CD1c-positive myeloid dendritic cell (primary cell): ENCODE data around the gene GRIK1.
A peak's percentile ranks its signal among the peaks of the same experiment; 100 is the strongest.

Source experiments
- DNase-seq: peaks from one replicate; pipeline ENCODE4 v3.0.0-alpha.2; 2016; ENCODE audit errors: extremely low spot score

The GRIK1 gene

GRCh38 chr21:29914326-29914725, 25.5 kb downstream of the GRIK1 start:
- no peak for DNase-seq

- no peak for DNase-seq
Measured at GRCh38 chr21:29909571-29909970, 30.2 kb downstream of the GRIK1 start.

DNA sequence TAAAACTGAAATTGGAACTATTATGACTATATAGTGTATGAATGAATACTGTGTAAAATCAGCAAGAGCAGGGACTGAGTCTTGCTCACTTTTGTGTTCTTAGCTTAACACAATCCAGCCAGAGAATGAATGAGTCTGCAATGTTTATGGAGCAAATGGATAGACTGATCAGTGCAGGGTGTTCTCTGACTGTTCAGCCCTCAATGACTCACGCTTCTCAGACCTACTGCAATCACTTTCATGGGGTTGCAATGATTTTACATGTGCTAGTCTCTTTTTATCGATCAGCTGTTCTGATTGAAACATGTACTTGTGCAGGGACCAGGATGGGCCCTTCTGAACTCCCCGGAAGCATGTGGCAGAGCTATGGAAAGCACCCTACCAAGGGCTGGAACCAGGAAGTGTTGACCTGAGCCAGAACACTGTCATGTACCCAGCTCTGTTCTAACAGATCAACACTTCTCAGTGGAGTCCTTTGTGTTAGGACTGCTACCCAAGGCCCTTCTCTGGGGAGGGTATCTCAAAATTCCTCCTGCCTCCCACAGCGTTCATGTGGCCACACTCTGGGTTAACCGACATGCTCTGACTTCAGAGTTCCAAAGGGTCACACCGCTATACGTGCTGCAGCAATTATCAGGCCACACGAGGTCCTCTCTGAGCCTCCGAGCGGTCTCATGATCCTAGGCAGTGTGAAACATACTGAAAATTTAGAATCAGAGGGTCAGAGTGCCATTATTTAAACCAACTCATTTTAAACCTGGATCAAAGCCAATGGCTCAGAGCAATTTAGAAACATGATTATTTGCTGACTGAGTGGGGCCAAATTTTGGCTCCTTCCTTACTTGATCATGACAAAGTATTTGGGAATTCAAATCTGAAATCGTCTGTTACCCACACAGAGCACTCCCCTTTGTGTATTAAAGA, 35.2 kb downstream of the GRIK1 start:
- no peak for DNase-seq

DNA sequence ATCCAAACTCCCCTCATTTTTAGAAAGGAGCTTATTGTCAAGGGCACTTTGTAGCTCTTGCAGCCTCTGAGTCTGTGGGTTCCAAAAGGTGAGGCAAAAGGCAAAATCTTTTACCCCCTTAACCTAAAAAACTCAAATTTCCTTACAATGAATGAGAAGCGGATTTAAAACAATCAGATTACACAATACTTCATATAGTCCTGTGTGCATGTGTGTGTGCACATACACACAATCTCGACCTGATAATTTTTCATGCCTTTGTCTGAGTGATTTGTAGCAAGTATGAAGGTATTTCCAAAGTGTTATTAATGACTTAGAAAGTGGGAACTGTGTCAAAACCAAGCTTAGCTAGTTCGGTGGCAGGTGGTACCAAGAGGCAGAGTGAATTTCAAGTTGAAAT, 42.9 kb downstream of the GRIK1 start:
- DNase-seq, result no peak

GRCh38 chr21:29893687-29894086, 46.1 kb downstream of the GRIK1 start:
- DNase-seq, result no peak

- DNase-seq, result no peak
Measured at GRCh38 chr21:29892379-29892778, 47.4 kb downstream of the GRIK1 start.

DNA sequence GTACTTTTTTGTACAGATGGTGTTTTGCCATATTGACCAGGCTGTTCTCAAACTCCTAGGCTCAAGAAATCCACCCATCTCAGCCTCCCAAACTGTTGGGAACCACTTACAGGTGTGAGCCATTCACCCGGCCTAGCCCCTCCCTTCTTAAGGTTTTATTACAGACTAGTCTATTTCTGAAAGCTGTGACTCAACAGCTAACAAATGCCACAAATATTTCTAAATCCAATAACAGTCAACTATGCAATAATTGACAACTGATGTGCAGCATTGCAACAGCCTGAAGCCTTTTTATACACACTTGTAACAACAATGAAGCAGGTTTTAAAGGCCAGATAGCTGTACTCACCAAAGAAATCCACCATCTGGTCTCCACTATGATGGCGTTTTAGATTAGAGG, 51.4 kb downstream of the GRIK1 start:
- no peak for DNase-seq

DNA sequence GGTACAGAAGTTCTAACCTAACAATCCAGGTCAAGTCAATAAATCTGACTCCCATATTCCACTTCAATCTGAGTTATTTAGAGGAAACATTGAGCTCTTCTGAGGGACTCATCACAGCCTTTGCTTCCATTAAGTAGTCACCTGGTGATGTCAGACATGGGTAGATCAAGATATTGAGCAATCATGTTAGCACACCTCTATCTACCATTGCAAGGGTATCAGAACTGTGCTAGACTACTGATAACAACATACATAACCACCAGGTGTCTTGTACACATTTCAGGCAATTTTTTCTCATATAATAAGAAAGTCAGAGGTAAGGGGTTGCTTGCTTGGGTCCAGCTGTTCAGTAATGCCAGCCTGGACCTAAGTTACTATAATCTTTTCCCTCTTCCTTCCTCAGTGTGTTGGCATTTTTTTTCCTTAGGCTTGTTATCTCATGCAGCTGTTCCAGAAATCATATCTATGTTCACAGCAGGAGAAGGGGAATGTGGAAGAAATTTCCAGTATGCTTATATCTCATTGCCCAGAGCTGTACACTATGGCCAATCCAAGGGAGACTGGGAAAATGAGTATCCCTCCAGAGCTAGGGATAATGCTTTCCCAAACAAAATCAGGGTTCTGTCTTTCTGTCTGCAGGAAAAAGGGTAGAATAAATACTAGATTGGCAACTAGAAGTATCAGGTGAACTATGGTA, 52.3 kb downstream of the GRIK1 start:
- DNase-seq, result no peak

DNA sequence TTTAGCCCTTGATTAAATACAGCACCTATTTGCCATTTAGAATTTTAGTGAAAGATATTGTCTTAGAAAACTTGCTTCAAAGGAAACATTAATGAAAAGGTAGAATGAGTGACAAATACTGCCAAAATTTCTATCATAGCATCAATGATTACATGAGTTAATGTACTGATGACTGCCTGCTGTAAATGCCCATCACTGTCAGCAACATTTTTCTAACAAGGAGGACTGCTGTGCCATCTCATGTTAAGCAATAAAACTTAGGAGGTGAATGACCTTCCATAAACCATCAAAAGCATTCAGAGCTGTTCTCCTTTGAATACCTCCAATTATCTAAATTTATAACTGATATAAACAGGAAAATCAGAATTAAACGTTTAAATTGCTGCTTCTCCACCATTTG, 54.3 kb downstream of the GRIK1 start:
- DNase-seq, result no peak

DNA sequence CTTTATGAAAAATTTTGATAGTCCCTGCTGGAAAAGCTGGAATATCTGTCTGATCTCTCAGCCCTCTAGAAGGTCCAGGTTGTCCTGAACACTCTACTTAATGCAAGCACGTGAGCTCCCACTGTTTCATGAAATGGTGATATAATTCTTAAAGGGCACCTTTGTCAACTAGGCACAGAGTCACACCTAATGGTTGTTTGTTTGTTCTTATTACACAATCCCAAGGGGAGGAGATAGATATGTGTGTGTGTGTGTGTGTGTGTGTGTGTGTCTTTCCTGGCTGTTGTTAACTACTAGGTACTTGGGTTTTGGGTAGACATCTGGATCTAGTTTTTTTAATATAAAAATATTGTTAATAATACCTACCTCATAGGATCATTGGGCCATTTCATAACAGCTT, 63.9 kb downstream of the GRIK1 start:
- no peak for DNase-seq

- no peak for DNase-seq
Measured at GRCh38 chr21:29875036-29875716, 64.6 kb downstream of the GRIK1 start.

DNA sequence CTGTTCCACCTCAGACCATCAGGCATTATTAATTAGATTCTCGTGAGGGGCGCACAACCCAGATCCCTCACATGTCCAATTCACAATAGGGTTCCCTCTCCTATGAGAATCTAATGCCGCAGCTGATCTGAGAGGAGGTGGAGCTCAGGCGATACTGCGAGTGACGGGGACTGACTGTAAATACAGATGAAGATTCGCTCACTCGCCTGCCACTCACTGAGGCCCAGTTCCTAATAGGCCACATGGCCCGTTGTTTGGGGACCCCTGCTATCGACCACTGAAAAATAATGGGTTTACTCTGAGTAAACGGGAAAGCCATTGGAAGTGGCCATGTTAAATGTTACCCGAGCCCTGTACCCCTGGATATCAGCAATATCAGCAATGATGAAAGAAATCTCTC, 65.9 kb downstream of the GRIK1 start:
- DNase-seq, result no peak

DNA sequence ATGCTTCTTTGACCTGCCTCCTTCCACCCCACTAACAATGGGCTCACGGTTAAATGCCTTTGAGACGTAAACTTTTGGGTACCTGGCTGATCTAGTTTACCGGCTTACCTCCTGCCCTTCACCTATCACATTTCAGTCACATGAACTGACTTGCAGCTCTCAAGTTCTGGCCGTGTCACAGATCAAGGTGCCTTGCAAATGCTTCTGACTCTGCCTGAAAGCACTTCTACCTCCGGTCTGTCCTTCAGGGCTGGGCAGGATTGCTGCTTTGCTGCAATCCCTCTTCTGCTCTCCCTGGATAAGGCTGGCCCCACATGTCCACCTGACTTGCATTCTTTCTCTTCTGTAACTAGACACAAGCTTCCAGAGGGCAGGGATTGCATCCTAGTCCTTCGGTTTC, 69.0 kb downstream of the GRIK1 start:
- no peak for DNase-seq

DNA sequence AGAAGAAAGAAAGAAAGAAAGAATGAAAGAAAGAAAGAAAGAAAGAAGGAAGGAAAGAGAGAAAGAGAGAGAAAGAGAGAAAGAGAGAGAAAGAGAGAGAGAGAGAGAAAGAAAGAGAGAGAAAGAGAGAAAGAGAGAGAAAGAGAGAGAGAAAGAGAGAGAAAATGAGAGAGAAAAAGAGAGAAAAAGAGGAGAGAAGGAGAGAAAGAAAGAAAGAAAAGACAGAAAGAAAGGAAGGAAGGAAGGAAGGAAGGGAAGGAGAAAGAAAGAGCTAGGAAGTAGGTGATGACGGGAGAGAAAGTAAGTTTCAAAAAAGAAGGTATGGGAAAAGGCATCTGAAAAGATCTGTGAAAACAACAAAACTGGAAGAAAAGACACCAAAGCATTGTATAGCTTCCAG, 72.0 kb downstream of the GRIK1 start:
- DNase-seq, result no peak

- DNase-seq, result no peak
Measured at GRCh38 chr21:29860346-29860745, 79.5 kb downstream of the GRIK1 start.

DNA sequence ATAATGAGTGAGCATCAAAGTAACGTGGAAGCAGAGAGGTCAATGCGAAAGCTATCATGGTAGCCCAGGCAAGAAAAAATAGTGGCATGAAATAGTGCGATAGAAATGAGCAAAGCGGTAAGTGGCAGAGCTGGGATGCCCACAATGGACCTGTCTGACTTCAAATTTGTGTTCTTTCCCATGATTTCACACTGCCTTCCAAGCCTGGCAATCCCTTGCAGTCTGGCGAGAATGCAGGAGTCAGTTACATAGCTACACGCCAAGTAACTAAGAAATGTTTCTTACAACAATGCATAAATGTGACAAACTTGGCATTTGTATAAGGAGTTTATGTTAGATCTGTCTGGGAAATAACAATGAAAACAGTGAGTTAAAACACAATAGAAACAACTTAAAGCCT, 82.6 kb downstream of the GRIK1 start:
- DNase-seq, result no peak

DNA sequence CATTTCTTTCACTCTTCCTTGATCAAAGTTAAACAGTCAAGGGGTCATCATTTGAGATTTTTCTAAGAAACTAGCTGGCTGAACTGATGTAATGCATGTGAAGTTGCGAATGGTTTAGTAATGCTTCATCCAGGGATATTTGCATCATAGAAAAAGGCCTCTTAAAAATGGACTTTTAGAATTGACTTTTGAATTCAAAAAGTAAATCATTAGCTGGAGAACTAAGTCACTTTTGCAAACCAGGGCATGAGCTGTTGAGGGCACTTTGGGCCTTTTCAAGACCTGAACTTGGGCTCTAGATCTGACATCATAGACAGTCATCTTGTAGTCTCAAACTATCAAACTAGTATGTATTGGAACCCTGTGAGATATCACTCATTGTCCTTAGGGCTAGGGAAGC, 85.0 kb downstream of the GRIK1 start:
- DNase-seq, result no peak

DNA sequence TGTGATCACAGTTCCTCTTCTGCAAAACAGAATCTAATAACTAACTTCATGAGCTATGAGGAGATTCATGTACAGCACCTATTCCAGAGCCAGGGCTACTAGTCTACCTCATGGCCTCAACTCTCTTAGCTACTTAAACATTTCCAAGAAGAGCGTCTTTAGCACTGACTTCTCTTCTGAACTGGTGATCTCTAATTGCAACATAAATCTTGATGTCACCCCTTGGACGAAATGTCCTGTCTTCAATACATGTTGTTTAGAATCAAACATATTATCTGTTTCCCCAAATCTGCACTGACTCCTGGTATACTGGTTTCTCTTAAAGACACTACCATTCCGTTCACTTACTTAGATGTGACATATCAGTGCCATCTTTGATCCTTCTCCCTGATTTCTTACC, 88.2 kb downstream of the GRIK1 start:
- no peak for DNase-seq

DNA sequence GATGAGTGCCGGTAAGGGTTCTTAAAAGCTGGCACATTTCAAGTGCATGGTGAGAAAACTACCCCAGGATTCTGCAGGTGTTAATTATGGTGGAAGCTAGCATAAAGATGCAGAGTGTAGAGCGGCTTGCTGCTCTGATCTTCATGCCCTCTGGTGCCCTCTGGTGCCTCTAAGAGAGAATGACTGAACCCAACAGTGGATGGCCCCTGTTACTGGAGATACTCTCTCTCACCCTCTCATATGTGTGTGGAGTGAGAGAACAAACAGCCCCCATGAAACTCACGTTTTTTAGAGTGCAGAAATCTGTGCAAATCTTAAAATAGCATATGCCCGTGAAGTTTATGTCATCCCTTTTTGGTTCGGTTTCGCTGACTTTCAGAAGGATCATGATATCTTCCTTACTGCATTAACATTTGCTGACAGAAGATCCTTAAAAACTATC, 90.0 kb downstream of the GRIK1 start:
- peak; percentile 64 for DNase-seq

- DNase-seq, result no peak
Measured at GRCh38 chr21:29843804-29844203, 96.0 kb downstream of the GRIK1 start.

DNA sequence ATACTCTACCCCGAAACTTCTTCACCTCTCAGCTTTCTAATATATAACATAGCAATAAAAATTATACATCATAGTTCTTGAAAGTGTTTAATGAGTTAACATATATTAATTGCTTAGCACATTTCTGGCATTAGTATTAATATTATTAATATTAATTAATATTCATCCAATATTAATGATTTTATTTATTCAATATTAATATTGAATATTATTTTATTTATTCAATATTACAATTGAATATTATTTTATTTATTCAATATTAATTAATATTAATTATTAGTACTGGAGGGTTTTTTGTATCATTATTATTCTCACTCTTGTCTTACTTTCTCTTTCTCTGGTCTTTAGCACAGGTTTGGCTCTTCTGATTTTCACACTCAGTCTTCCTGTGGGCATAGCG, 105.2 kb downstream of the GRIK1 start:
- no peak for DNase-seq

- no peak for DNase-seq
Measured at GRCh38 chr21:29832217-29832616, 107.6 kb downstream of the GRIK1 start.
